WTC11 (cell line): ENCODE measurements around the gene CDSN. TPM values are rescaled to one million over a fixed set of nuclear protein-coding genes. Genes with fewer than 3 reads are reported as not detected.

Experiments
- ATAC-seq: fragments of 200-7000 bp; cut with Tn5 transposase; 2 replicates; pipeline ENCODE4 v1.10.0; 2021; ENCODE audit warnings: mild to moderate bottlenecking, moderate library complexity
- CTCF ChIA-PET: fragments of 300-600 bp; sonication (Branson Sonifier 250); formaldehyde crosslinking; loops from one replicate; lab custom pipeline; 2021; ENCODE audit warnings: antibody characterized with exemption; lab: Charles Lee
- POLR2A ChIA-PET: fragments of 350-600 bp; sonication (Branson Sonifier 250); formaldehyde crosslinking; loops from one replicate; lab custom pipeline; 2021; ENCODE audit warnings: antibody characterized with exemption; lab: Charles Lee
- DNase-seq: peaks from one replicate; pipeline ENCODE4 v3.0.0; 2021; ENCODE audit warnings: low spot score
- H3K27ac Mint-ChIP-seq: 2 replicates; pipeline ENCODE4 v1.8.0; 2021; ENCODE audit warnings: mixed read lengths
- H3K27me3 Mint-ChIP-seq: 2 replicates; pipeline ENCODE4 v1.8.0; 2021; ENCODE audit warnings: low read depth, mild to moderate bottlenecking, moderate library complexity, mixed read lengths
- H3K36me3 Mint-ChIP-seq: 2 replicates; pipeline ENCODE4 v1.8.0; 2021; ENCODE audit warnings: mixed read lengths
- H3K4me1 Mint-ChIP-seq: 2 replicates; pipeline ENCODE4 v1.8.0; 2022; ENCODE audit warnings: mixed read lengths
- H3K4me3 Mint-ChIP-seq: 2 replicates; pipeline ENCODE4 v1.8.0; 2021; ENCODE audit warnings: mild to moderate bottlenecking, moderate library complexity, mixed read lengths
- H3K9me3 Mint-ChIP-seq: 2 replicates; pipeline ENCODE4 v1.8.0; 2021; ENCODE audit warnings: mixed read lengths
- CBFB ChIP-seq: sonication (generic); formaldehyde crosslinking; IDR thresholded peaks from 2 replicates; pipeline ENCODE4 v1.8.1; 2022; ENCODE audit warnings: mild to moderate bottlenecking, low read depth, missing genetic modification reagents
- CTCF ChIP-seq: fragments of 200-600 bp; IDR thresholded peaks from 2 replicates; pipeline ENCODE4 v1.8.0; 2022; ENCODE audit warnings: antibody characterized with exemption
- E2F1 ChIP-seq: sonication (generic); formaldehyde crosslinking; IDR thresholded peaks from 2 replicates; pipeline ENCODE4 v1.8.0; 2022; ENCODE audit warnings: mild to moderate bottlenecking, missing genetic modification reagents
- NFATC4 ChIP-seq: fragments of 250-450 bp; sonication (Bioruptor Pico); IDR thresholded peaks from 2 replicates; pipeline ENCODE4 v1.9.0; 2021; ENCODE audit warnings: mild to moderate bottlenecking
- USF2 ChIP-seq: sonication (generic); formaldehyde crosslinking; IDR thresholded peaks from 2 replicates; pipeline ENCODE4 v1.8.1; 2023; ENCODE audit warnings: mild to moderate bottlenecking, missing genetic modification reagents, moderate library complexity
- ZNF263 ChIP-seq: sonication (generic); formaldehyde crosslinking; IDR thresholded peaks from 2 replicates; pipeline ENCODE4 v1.8.1; 2022; ENCODE audit warnings: low read depth, mild to moderate bottlenecking, moderate library complexity, missing genetic modification reagents
- ZNF281 ChIP-seq: sonication (generic); formaldehyde crosslinking; IDR thresholded peaks from 2 replicates; pipeline ENCODE4 v1.8.0; 2023; ENCODE audit warnings: mild to moderate bottlenecking, missing genetic modification reagents
- total RNA-seq: library from RNA; stranded (reverse); gene quantifications from 3 replicates; pipeline ENCODE4 v1.2.3, GENCODE V29; 2021

Gene CDSN
- total RNA-seq, 1 experiment from 2014 or later, result not detected

DNA sequence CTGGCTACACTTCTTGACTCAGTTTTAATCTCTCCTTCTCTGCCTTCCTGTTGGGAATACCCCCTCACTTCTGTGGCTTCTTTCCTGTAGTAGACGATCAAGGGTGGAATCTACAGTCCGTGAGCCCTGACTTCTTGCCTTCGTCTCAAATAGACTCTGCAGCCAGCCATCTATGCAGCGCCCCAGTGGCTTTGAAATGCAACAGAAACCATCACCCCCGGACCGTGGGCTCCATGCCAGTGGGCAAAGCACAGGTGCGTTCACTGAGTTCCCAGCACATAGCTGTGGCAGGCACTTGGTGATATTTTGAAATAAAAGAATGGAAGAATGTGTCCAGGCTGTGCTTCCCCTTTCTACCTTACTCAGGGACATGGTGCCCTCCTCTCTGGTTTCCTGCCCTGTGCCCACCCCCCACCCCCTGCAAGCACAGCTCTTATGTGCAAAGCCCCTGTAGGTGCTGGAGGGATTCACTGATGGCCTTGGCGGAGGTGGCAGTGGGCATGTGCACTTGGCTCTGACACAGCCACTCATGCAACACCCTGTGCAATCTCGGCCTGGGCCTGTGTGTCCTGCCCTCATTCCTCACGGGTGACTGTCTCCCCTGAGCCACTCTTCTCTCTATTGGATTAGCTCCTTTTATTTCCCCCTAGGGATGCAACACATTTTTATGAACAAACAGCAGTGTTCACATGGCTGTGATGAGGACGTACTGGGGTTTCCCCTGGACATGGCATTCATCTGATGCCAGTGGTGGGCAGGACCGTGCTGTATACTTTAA, 5.5 kb upstream of the CDSN start:
- peaks cover 37% of the 10 kb centered on the region for H3K4me1 Mint-ChIP-seq
- DNase-seq (no peak), ATAC-seq (no peak)
- TF ChIP-seq ZNF281 (CRISPR knock-in tag), result no peak
- no peak for TF ChIP-seq USF2 (CRISPR knock-in tag)
- no peak for TF ChIP-seq E2F1 (CRISPR knock-in tag)
- H3K27ac Mint-ChIP-seq, result no peak overlapping the region
- CTCF ChIA-PET, result interaction anchor here (1.1 to 6.8 kb wide), 7 partner anchors 11 to 46 kb away, joined by 4 to 90 read pairs (median 9); partner anchors contain the start of genes C6orf15, PSORS1C1, PSORS1C2 and TCF19
- H3K4me3 Mint-ChIP-seq, result no peak overlapping the region
- H3K36me3 Mint-ChIP-seq, result no peaks in the 10 kb centered on the region
- POLR2A ChIA-PET, result interaction anchor here (0.6 kb wide), 1 partner anchor 34 kb away, joined by 3 read pairs; no protein-coding TSS in a partner anchor
- peaks cover 10% of the 10 kb centered on the region for H3K27me3 Mint-ChIP-seq
- peaks cover 4% of the 10 kb centered on the region; the same call in 1 of the 2 replicates for H3K9me3 Mint-ChIP-seq

DNA sequence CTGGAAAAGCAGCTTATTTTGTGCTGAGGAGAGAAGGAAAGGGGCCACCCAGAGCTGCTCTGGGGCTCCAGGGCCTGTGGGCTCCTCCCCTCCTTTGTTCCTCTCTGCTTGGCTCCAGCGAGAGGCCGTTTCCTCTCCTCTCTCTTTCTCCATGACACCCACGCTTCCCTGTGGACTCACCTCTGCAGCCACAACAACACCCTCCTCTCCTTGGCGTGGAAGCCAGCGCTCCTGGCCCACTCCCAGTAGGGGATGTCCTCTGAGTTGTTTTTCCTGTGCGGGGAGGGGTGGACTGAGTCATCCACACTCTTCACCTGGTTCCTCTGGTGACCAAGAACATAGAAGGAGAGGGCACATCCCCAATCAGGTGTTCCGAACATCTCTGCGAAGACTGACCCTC, 4.9 kb upstream of the CDSN start:
- ChIA-PET POLR2A (no interaction called here), CTCF (interaction anchor here (1.1 to 5.6 kb wide), 6 partner anchors 10 to 38 kb away, joined by 4 to 24 read pairs (median 7); partner anchors contain the start of genes PSORS1C1 and PSORS1C2)
- no peaks in the 10 kb centered on the region for H3K36me3 Mint-ChIP-seq
- peak; percentile 19; the same call in 1 of the 2 replicates for ATAC-seq
- DNase-seq, result no peak
- H3K4me3 Mint-ChIP-seq, result no peak overlapping the region
- peaks cover 4% of the 10 kb centered on the region; the same call in 1 of the 2 replicates for H3K9me3 Mint-ChIP-seq
- no peak overlapping the region for H3K27ac Mint-ChIP-seq
- peaks cover 10% of the 10 kb centered on the region for H3K27me3 Mint-ChIP-seq
- no peak for TF ChIP-seq ZNF263 (CRISPR knock-in tag)
- TF ChIP-seq CBFB (CRISPR knock-in tag), result no peak
- TF ChIP-seq CTCF, result no peak
- peaks cover 37% of the 10 kb centered on the region for H3K4me1 Mint-ChIP-seq

DNA sequence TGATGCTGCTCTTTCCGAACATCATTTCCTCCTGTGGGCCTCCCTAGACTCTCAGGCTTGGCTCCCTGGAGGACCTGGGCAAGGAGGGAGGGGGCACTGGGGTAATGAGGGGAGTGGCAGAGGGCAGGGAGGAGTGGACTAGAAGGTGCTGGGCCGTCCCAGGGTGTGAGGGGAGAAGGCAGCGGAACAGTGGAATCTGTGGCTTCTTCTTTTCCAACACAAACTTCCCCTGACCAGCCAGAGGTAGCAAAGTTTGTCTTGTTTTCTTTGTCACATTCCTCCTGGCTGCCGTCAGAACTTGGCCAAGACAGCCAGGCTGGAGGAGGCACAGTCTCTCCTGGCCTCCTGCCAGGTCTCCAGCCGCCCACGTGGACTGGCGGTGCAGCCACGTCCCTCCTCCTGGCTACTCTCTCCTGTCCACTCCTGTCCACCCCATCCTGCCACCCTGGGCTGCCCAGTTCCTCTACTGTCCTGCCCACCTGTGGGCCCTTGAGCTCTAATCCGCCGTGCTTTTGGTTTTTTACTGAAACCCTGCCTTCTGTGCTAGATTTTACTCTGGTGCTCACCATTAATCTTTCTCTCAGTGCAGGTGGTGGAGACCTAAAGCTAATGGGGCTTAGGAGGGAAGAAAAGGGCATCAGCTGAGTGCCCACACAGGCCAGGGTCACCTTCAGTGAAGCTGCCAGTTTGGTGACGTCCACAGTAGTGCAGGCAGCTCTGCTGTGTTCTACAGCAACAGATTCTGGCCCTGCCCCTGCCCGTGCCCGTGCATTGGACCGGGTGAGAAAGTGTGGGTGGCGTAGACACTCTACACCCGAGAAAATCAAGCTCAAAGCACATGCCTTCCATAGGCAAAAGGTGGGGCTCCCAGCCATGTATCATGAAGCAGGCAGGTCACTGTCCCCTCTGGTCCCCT, 2.8 kb upstream of the CDSN start:
- no peak for DNase-seq
- ChIA-PET POLR2A (interaction anchor here (0.5 kb wide), 1 partner anchor 442 kb away, joined by 4 read pairs; no protein-coding TSS in a partner anchor), CTCF (interaction anchor here (0.6 to 5.6 kb wide), 7 partner anchors 12 to 244 kb away, joined by 3 to 24 read pairs (median 5); no protein-coding TSS in a partner anchor)
- no peaks in the 10 kb centered on the region for H3K36me3 Mint-ChIP-seq
- peaks cover 7% of the 10 kb centered on the region; the same call in 1 of the 2 replicates for H3K27me3 Mint-ChIP-seq
- TF ChIP-seq NFATC4 (CRISPR knock-in tag), result no peak
- H3K4me1 Mint-ChIP-seq, result peaks cover 23% of the 10 kb centered on the region
- H3K4me3 Mint-ChIP-seq, result no peak overlapping the region
- H3K9me3 Mint-ChIP-seq, result peaks cover 4% of the 10 kb centered on the region; the same call in 1 of the 2 replicates
- no peak for ATAC-seq
- no peak overlapping the region for H3K27ac Mint-ChIP-seq
